GM18517 (cell line): ENCODE measurements around the gene VPS13C.

Source experiments
- ATAC-seq: cut with Tn5 transposase; IDR thresholded peaks from one replicate; pipeline ENCODE4 v1.9.1; 2021; ENCODE audit warnings: mild to moderate bottlenecking, moderate library complexity; ENCODE audit not compliant: unreplicated experiment

Gene VPS13C

DNA sequence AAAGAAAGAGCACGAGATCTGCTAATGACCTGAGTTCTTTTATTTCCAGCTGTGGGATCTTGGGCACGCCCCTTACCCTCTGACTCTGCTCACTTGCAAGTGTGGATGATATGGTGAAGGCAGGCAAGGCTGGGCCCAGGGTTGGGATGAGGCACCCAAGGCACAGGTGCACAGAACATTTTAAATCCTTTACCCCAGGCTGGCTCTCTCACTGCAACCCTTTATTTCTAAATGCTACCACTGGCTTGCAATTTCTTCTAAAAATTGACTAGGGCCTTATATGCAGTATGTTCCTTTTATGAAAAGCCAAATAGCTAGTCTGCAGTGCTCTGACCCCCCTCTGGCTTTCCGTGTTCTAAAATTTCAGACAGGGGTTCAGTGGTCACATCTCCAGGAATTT lies 237.7 kb downstream of the VPS13C start:
- ATAC-seq, result no peak

GRCh38 chr15:61820951-61821350 lies 239.3 kb downstream of the VPS13C start:
- ATAC-seq, result no peak

DNA sequence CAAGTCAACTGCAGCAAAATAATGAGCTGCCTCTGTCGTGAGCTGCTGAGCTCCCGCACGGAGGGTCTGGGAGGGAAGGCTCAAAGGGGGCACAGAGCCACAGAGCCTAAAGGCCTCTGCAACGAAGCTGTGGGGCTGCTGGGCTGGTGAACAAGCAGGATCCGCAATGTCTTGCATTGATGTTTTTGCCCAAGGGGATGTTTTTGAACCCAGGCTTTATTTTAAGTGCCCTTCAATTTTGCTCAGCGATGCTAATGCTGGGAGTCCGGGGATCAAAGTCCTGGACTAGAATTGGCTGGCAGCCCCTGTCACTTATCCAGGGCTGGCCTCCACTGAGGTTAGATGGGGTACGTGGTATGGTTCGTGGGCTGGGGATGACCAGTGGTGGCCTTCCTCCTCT lies 240.0 kb downstream of the VPS13C start:
- no peak for ATAC-seq

GRCh38 chr15:61819386-61819785 lies 240.9 kb downstream of the VPS13C start:
- no peak for ATAC-seq

- no peak for ATAC-seq
Observed at GRCh38 chr15:61818801-61819200, 241.4 kb downstream of the VPS13C start.

DNA sequence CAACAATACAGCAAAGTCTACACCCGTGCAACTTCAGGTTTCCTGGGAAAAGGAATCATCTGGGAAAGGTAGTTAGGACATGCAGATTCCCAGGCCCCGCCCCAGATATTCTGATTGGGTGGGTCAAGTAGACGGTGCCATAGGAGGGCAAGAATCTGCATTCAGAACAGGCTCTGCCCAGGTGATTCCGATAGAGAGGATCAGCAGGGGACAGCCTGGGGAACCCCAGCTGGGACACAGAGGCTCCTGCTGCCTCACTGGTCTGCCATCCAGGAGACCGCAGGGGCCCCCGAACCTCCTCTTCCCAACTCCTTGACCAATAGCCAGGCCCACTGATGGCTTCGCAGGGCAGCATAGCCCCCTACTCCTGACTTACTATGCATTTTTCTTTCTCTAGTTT lies 243.4 kb downstream of the VPS13C start:
- ATAC-seq, result no peak

- ATAC-seq, result no peak
Observed at GRCh38 chr15:61815356-61816083, 244.7 kb downstream of the VPS13C start.

GRCh38 chr15:61812476-61812875 lies 247.8 kb downstream of the VPS13C start:
- no peak for ATAC-seq

DNA sequence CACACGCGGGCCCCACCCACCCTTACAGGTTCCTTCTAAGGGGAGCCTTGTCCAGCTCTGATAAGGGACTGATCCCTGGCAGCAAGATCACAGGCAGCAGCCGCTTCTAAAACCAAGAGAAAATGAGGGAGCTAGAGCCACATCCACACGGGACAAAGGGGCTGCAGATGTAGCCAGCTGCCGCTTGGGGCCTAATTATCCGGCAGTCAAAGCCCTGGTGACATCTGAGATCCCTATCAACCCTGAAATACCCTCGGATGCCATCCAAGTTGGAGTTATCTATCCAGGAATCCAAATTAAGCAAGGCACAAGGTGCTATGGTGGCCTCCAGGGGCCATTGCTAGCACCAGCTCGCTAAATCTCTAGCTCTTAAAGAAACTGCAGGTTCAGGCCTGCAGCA lies 248.3 kb downstream of the VPS13C start:
- no peak for ATAC-seq

- ATAC-seq, result no peak
Observed at GRCh38 chr15:61809216-61809615, 251.0 kb downstream of the VPS13C start.

- ATAC-seq, result no peak
Observed at GRCh38 chr15:61807281-61807929, 252.8 kb downstream of the VPS13C start.
